NCI-H1694 (cell line): ENCODE data around the gene CD200.

Experiments used
- DNase-seq: peaks from one replicate; lab custom pipeline; 2025; lab: John Stamatoyannopoulos, UW

CD200 gene

DNA sequence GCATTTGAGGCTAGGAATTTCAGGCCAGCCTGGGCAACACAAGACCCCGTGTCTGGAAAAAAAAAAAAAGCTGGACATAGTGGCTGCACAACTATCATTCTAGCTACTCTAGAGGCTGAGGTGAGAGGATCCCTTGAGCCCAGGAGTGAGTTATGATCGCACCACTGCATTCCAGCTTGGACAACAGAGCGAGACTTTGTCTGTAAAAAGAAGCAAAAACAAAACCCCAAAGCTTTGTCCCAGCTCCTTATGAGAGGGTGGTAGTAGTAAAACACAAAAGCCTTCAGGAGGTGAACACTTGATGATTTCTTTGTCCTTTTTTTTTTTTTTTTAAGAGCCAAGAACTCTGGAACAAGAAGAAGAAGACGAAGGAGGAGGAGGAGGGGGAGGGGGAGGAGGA lies 1.1 kb upstream of the CD200 start:
- no peak for DNase-seq

DNA sequence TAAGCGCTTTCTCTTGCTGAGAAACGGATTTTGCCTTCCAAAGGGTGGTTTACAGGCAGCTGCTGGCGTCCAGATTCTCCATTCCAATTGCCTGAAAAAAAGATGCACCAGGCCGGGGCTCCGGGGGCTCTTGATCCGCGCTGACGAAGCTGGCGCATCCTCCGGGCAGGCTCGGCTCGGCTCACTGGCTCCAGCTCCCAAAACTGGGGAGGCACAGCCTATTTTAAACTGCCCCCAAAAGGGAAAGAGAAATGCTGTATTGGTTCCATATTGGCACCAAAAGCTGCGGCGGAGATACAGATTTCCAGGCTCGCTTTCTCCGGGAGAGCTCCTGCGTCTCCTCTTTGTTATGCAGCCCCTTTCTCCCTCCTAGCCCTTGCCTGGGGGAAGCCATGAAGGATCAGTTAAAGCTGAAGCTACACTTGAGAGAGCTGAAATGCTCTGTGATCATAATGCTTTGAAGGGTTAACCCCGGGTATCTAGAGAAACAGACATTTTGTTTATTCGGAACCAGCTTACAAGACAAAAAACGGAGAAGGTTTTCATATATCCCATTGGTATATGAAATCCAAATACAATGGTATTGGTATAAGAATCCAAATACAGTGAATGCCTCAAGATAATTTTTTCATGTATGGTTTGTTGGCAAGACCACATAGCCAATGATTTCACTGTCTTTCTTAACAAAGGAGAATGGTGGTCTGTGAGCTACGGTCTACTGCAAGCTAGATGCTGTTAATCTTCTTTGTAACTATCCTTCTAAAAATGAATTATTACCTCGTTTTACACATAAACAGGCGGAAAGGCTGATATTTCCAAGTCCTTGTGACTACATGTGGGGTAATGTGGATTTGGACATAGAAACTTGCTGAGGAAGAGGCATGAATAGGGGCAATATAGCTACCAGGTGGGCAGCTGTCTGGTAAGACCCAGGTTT lies 693 bp downstream of the CD200 start:
- no peak for DNase-seq

DNA sequence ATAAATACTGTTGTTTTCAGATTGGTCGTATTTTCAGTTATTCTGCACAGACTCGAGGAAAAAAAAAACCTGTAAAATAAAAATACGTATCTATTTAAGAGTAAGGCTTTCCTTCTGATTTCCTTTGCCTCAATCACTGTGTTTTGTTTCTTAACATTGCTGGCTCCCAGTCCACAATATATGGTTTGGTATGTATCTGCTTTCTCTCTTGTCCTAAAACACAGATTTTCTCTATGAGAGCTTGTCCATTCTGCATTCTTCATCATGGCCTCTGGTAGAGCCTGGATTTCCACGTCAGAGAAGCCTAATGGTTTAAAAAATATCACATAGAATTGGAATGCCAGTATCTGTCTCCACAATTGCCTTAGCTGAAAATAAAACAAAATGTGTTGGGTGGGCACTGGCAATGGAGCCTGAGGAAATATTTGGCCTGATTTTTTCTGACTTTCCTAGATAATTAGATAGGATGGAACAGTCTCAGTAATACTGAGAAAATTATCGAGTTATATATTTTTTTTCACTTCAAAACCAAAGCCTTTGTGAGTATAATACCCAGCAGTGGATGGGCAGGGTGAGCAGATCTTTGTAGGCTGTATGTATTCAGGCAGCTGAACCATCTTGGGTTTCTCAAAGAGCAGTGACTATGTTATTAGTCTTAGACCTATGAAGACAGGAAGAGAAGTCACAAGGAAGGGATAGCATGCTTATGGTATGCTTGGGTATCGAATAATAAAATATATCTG lies 1.9 kb downstream of the CD200 start:
- DNase-seq = no peak

DNA sequence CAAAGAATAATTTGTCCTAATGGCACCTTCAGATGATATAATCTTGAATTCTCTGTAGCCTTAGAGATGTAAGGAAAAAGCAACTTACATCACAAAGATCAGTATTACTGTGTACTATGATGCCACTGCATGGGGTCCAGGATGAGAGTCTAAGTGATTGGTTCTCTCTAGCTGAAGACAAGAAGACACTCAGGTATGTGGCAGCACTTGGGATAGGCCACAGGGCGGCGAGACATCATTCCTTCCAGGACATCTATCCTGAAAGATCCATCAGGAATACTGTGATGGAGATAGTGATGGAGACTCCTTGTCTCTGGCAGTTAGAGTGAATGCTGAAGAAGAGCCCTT lies 2.5 kb downstream of the CD200 start:
- DNase-seq = no peak

DNA sequence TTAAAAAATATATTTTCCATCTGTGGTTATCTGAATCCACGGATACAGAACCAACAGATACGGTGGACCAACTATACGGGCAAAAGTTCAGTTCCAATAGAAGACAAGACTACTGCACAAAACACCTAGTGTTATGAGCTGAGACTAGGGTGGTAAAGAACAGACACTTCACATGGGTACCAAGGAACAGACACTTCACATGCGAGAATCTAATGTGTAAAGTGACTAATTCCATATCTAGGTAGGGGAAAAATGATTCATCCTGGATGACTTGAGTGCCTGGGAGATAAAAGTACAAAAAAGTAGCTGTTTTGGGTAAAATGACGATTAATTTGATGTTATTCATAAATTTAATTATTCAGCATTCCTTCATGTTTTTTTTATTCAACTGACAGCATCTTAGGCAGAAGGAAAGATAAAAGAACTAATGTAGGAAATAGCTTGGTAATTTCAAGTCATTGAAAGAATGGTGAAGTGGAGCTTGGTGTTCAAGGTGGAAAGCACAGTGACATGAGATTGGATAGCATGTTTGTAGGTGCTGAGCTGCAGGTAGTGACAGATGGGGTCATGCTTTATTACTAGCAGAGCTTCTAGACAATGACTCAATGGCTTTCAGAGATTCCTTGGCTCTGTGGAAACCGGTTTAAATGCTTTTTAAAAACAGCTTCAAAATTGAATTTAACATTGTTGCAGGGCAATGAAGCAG lies 5.2 kb downstream of the CD200 start:
- no peak for DNase-seq

DNA sequence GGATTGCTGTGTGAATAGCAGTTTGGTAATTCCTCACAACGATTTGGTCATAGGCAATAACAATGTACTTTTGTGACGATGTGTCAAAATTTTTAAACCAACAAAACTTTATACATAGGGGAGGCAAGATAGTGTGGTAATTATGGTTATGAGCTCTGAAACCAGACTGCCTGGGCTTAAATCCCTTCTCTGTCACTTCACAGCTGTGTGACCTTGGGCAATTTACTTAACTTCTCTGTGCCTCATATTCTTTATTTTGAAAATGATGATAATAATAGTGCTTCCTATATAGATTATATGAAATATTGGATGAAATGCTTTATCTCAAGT lies 5.7 kb downstream of the CD200 start:
- no peak for DNase-seq

DNA sequence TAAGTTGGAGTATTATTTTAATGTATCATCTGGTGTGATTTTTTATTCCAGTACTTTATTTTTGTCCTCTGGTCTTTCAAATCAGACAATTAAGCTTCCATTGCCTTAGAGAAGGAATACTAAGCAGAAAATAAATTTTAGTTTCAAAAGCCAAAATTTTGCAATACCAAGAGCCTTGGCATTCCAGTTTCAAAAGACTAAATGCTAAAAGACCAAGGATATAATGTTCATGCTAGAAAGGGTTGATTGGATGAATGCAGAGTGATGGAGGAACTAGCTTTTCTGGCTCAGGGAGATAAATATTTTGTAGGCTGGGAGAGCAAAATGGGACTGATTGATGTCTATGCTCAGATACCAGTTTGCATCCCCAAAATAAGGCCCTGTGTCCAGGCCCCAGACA lies 6.2 kb downstream of the CD200 start:
- DNase-seq = no peak

DNA sequence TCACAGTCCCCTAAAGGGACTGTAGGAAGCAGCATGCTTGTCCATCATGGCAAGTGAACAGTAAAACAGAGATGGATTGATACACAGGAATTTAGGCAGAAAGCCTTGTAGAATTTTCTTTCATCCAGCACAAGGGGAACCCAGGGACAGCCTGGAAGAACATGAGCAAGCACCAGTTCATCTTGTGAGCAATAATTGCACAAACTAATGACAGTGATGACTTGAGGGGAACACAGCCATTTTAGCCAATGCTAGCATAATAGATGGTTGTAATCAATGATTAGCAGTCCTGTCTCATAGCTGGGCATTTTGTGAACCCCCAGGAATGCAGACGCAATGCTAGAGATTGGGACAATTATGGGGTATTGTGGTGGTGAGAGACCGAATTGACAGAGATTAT lies 6.7 kb downstream of the CD200 start:
- DNase-seq = no peak

DNA sequence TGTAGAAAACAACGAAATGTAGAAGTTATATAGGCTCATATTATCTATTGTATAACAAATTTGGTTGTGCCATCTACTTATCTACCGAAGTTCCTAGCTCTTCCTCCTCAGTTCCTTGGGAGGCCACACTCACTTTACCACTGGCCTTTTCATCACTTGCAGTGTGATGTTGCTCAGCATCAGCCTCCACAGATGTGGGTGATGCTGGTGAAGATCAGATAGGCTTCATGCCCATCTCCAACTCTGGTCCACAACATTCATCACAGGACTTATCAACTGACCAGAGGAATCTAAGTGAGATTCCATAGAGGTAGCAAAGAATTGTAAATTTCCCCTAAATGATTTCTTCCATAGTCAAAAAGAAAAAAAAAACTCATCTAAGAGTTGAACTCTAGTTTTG lies 8.4 kb downstream of the CD200 start:
- no peak for DNase-seq

DNA sequence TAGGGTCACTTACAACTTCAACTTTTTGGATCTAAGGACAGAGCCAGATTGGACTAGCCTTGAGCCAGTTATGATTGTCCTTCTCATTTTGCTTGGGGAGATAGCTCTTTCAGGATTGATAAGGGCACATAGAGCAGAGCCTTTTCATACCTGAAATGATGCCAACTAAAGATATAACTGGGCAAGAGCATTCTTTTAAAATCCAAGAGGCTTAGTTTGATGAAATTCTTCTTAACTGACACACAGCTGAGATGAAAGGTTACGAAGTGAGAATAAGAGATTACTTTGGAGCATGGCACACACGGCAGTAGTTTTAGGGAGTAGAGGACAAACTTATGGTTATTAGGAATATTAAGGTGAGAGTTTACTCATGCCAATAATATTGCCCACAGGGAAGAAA lies 12.7 kb downstream of the CD200 start:
- DNase-seq = no peak

DNA sequence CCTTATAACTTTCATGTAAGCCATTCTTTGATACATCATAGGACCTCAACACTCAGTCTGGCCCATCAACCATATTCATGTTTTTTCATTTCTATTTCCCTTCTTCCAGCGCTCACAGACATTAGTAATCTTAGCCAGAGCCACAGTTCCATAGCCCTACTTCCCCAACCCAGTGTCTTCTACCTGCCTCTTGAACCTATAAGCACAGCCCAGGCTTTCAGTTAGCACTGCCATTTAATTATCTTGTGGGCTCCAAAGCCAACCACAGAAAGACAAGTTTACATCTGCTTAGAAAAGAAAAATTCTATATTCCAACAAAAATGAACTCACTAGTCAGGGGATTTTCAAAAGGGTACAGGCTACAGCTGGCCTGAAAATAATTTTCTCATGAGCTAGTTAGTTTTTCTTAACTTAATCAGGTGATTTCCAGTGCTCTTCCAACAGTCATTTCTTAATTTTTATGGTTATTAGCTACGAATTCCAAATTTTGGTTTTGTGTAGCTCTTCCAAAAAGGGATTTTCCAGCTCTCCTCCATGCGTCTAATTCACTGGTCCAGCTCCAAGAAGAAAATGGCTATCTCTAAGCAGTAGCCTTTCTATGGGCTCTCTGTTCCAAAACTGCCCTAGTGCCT lies 13.7 kb downstream of the CD200 start:
- no peak for DNase-seq

DNA sequence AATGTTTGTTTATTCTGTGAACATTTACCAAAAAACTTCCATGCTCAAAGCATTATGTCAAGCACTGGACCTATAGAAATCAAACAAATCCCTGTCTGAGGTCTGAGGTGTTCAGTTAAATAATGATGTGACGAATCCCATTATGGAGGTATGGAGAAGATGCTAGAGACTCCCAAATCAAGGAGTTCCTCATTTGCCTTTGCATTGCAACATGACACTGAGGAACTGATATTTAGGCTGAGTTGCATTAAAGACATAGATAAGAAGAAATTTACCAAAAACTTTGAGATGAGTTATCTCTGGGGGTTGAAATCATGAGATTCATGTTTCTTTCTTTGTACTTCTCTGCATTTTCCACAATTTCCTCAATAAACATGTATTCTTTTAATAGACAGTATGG lies 16.0 kb downstream of the CD200 start:
- DNase-seq = no peak

DNA sequence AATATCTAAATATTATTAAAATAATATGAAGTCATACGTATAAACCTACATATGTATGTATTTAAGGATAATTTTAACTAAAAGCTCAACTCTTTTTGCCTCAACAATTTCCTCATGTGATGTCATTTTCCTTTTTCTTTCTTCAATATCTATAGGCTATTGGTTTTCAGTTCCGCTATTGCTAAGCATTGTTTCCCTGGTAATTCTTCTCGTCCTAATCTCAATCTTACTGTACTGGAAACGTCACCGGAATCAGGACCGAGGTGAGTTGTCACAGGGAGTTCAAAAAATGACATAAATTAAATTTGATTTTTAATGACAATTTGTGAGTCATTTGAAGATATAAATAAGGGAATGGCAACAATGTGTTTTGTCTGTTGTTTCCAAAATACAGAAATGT lies 16.6 kb downstream of the CD200 start:
- no peak for DNase-seq

DNA sequence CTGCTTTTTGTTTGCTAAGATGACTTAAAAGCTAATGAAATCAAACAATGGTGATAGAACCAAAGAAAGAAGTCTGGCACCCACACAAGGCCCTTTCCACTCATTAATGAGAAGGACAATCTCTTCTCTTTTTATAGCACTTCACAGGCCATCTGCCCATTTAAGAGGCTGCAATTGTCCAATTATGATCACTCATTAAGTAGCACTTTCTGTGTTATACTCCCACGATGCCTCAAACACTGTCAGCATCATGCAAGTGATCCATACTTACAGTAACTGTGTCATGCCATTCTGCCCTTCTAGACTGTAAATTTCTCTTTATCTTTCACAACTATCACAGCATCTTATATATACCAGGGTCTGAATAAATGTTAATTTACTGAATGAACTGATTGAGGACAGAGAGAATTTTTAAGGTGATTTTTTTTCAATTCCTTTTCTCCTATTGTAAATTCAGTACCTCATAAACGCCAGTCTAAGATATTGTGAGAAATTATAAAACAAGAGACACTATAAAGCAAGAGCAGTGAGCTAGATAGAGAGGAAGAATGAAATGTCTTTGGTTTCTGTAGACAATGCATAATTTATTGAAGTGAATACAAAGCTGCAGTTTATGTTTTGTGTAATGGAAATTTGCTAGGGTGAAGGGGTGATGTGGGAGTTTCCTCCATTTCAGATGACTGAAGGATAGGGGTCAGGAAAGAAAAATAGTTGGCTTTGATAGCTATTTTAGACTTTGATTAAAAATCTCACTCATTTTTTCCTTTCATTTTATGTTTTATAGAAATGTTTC lies 17.3 kb downstream of the CD200 start:
- no peak for DNase-seq

DNA sequence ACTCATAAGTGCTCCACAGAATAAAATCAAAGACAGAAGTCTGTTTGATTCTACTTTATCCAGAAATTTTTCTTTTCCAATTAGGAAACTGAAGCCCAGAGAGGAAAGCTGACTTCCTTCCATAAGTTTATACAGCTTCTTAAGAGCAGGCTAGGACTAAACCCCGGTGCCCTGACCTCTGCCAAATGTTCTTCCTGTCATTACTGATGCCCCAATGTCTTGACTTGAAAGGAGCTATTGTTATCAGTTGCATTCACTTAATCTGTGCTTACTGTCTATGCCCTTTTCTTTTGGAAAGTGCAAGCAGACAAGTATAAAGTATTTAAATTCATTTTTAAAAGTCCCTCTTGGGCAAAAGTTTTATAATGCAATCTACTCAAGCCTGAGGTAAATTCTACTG lies 18.1 kb downstream of the CD200 start:
- no peak for DNase-seq

DNA sequence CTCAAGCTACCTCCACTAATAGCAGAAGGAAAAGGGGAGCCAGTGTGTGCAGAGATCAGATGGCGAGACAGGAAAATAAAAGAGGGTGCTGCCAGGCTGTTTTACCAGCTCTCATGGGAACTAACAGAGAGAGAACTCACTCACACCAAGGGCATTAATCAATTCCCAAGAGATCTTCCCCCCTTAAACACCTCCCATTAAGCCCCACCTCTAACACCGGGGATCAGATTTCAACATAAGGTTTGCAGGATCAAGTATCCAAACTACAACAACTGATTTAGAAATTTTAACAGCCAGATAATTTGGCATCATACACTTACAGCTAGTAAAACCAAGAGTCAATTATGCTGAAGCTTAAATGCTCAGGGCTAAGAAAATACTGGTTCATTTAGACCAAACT lies 18.9 kb downstream of the CD200 start:
- DNase-seq = no peak

DNA sequence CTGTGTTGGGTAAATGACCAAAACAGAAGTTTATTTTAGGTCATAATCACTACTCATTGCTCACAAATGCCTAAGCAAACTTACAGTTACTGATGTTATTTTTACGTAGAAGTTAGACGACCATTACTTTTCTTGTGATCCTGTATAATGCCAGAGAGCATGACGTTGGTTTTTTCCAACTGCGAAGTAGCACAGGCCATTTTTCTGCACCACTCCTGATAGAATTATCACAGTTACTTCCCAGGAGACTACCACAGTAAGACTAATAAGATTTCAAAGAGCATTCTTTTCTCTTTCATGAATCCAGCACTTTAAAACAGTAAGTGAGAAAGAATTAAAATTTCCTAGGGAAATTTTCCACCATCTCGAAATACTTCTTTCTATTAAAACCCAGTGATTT lies 19.8 kb downstream of the CD200 start:
- no peak for DNase-seq

DNA sequence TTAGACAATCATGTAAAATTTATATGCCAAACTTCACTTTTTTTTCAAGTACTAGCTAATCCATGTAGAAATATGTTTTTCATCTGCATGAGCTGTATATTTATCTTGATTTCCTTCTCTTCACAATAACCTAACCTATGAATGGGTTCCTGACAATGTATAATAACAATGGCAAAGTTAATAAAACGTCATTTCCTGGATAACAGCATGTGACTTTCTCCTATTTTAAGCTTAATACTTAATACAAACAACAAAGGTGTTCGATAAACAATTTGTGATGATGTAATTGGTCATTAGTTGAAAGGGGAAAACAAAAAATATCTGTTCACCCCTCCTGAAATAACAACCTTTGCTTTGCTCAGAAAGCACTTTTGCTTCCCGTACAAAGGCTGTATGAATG lies 20.4 kb downstream of the CD200 start:
- no peak for DNase-seq

DNA sequence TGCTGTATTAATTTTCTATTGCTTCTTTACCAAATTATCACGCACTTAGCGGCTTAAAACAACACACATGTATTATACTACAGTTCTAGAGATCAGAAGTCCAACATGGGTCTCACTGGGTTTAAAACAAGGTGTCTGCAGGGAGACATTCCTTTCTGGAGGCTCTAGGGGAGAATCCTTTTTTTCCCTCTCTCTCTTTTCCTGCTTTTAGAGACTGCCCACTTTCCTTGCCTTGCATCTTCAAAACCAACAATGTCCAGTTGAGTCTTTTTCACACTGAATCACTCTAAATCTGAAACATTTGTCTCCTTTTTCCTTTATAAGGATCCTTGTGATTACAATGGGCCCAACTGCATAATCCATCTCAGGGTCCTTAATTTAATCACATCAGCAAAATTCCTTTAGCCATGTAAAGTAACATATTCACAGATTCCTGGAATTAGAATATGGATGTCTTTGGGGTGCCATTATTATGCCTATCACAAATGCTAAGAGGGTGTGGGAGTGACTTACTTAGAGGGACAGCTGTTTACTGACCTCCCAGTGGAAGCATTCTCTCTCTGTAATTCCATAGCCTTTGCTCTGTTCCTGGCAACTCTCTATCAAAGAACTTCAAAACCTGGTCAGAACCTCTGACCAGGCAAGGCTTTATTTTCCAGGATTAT lies 21.8 kb downstream of the CD200 start:
- DNase-seq = no peak

DNA sequence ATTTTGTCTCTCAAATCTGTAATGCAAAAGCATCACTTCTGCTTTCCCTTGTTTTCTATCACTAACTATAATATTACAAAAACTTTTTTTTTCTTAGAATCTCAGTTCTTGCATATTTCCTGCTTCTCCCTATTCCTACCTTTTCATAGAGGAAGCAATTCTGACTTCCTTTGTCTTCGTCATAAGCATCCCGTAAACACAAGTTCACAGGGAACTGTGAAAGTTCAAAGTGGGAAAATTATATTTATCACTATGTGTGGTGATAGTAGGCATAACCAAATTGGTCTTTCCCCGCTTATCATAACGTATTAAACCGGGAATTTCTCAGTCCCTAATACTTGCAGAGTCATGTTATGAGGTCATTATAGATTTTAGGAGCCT lies 22.3 kb downstream of the CD200 start:
- no peak for DNase-seq
